ENCODE results near the gene MXRA7.

Gene MXRA7

GRCh38 chr17:76646712-76647111, 64.1 kb downstream of the MXRA7 start:
- no peak for TF ChIP-seq ZFX (IDR thresholded peaks at IDR 0.05)
- TF ChIP-seq, protein P1, sequence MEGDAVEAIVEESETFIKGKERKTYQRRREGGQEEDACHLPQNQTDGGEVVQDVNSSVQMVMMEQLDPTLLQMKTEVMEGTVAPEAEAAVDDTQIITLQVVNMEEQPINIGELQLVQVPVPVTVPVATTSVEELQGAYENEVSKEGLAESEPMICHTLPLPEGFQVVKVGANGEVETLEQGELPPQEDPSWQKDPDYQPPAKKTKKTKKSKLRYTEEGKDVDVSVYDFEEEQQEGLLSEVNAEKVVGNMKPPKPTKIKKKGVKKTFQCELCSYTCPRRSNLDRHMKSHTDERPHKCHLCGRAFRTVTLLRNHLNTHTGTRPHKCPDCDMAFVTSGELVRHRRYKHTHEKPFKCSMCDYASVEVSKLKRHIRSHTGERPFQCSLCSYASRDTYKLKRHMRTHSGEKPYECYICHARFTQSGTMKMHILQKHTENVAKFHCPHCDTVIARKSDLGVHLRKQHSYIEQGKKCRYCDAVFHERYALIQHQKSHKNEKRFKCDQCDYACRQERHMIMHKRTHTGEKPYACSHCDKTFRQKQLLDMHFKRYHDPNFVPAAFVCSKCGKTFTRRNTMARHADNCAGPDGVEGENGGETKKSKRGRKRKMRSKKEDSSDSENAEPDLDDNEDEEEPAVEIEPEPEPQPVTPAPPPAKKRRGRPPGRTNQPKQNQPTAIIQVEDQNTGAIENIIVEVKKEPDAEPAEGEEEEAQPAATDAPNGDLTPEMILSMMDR (conservative IDR thresholded peaks at IDR 0.05): no peak
- no peak overlapping the region for H3K27ac ChIP-seq

GRCh38 chr17:76645481-76645880, 65.3 kb downstream of the MXRA7 start:
- TF ChIP-seq, protein P1 (conservative IDR thresholded peaks at IDR 0.05): no peak
- TF ChIP-seq ZFX (IDR thresholded peaks at IDR 0.05): no peak
- H3K27ac ChIP-seq: peak overlapping the region; percentile 97

DNA sequence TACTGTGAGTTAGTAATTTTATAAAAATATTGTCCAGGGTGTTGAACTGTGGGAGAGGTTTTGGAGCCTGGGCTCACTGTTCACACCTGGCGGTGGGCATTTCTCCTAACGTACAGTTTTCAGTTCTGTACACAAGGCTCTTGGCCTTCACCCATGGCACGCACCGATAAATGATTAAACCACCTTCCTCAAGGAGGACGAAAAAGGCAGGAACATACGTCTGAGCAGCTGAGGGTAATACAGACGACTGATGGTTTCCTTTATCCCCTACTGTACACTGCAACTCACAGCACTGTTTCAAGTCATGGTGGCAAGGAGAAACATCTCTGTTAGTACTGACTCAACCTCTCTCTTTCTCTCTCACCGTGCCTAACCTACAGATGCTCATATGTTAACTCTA, 65.8 kb downstream of the MXRA7 start:
- H3K27ac ChIP-seq: peak overlapping the region; percentile 97
- TF ChIP-seq, protein P1 (conservative IDR thresholded peaks at IDR 0.05): no peak
- TF ChIP-seq ZFX (IDR thresholded peaks at IDR 0.05): no peak

DNA sequence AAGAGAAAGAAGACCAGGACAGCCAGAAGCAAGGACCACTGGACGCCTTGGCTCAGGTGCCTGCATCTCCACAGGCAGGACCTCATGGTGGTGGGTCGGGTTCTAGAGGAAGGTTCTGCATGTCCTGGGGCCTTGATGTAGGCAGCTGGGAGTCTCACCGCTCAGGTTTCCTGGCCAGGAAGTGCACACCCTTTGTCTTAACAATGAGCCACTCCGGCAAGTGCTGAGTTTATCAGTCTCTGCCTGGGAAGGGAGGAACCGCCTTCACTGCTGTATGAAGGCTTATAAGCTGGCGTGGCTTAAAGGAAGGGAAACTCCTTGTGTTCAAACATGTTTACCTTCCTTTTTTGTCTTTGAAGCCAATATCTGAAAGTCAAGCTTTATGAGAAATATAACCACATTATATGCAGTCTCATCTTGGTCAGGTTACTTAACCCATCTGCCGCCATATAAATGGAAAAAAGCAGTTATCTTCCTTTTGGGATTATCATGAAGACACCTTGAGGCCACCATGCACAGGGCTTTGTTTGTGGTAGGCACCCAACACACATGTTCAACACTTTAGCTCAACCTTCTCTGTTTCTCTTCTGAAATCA, 67.1 kb downstream of the MXRA7 start, which contains the start of gene ST6GALNAC1:
Gene ST6GALNAC1 (minus strand): TSS at position 205 of the 596 bp plus-strand sequence. CDS start 119 bp downstream, at position 86.
- H3K27ac ChIP-seq: peak within 1 kb of the TSS; percentile 97
- no peak; the same call in 1 of the 2 replicates for TF ChIP-seq ZFX (IDR thresholded peaks at IDR 0.05)
- TF ChIP-seq, protein P1 (conservative IDR thresholded peaks at IDR 0.05): no peak

DNA sequence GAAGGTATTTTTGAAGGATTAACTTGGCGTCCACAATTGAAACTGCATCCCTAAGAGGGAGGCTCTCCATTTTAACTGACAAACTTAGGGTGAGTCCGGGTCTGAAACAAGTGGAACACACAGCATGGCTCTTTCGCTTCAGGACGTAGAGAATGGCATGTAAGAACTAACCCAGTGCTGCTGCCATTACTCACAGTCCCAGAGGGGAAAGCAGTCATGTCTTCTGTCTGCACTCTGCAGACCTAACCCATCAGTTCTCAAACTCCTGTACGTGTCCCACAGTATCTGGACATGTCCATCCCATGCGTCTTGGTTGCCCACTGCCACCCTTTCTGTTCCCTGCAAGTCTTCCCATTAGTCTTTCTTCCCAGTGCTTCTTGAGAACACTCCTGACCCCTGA, 67.8 kb downstream of the MXRA7 start:
- TF ChIP-seq, protein P1 (conservative IDR thresholded peaks at IDR 0.05): no peak
- TF ChIP-seq ZFX (IDR thresholded peaks at IDR 0.05): no peak

GRCh38 chr17:76642032-76642561, 68.7 kb downstream of the MXRA7 start:
- TF ChIP-seq, protein P1 (conservative IDR thresholded peaks at IDR 0.05): no peak
- no peak for TF ChIP-seq ZFX (IDR thresholded peaks at IDR 0.05)
- H3K27ac ChIP-seq: peak overlapping the region; percentile 97

More for the DNA sequence above, 67.8 kb downstream of the MXRA7 start:
- H3K27ac ChIP-seq: peak overlapping the region; percentile 97

DNA sequence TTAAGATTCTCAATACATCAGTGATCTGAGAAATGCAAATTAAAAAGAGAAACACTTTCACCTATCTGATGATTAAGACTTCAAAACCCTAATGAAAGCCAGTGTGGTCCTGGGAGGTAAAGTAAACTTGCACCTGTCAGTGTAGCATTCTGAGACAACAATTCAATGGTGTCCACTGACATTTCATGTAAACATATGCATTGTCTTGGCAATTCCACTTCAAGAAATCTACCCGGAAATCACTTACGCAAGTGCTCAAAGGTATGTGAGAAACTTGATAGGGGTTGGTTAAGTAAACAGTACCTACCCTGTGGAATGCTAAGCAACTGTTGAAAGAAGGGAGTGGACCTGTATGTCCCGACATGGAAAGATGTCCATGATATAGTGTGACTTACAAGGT, 69.3 kb downstream of the MXRA7 start:
- H3K27ac ChIP-seq: no peak overlapping the region
- TF ChIP-seq, protein P1 (conservative IDR thresholded peaks at IDR 0.05): no peak
